K562 (cell line): ENCODE results near the gene ANKRD6. TPM values are rescaled to one million over a fixed set of nuclear protein-coding genes. Genes with fewer than 3 reads are reported as not detected.

Experiments used
- ATAC-seq: fragments of 200-7000 bp; cut with Tn5 transposase; 3 replicates; pipeline ENCODE4 v1.9.1; 2020; ENCODE audit warnings: moderate library complexity
- BruUV-seq: library from RNA; stranded (reverse); fragments of 400-500 nt; replicated peaks from 2 replicates; lab custom pipeline; 2021; lab: Mats Ljungman, UMichigan
- CTCF ChIA-PET: fragments of 300-600 bp; formaldehyde crosslinking; extraction: SDS; loops from one replicate; lab custom pipeline; 2021; ENCODE audit warnings: low intra/inter-chr PET ratio; lab: Yijun Ruan, JAX
- POLR2A ChIA-PET: fragments of 300-600, 350-650 bp; sonication (Branson Sonifier 250); formaldehyde crosslinking; extraction: SDS; loops from one replicate; lab custom pipeline; 2021; ENCODE audit warnings: antibody characterized with exemption, inconsistent platforms; lab: Yijun Ruan, JAX
- DNase-seq, 4 experiments: peaks; one replicate each; pipeline versions ENCODE4 v3.0.0 to v3.0.0-alpha.2; 2011 to 2018; ENCODE audit warnings: low spot score in 3 of 4, mixed read lengths in 3 of 4; ENCODE audit errors: extremely low read depth in 1 of 4
- FAIRE-seq: peaks from 2 replicates; lab custom pipeline; 2011; peaks lifted over from hg19 to GRCh38; lab: Jason Lieb, UNC
- H2AFZ ChIP-seq: 2 replicates; pipeline ENCODE4 v1.6.0; 2011; ENCODE audit warnings: low read depth, low read length, control low read depth, inconsistent platforms
- H3K27ac ChIP-seq: fragments of 200-600 bp; 3 replicates; pipeline ENCODE4 v1.8.0; 2011; ENCODE audit warnings: low read depth, mild to moderate bottlenecking, control low read depth, inconsistent platforms, low read length, moderate library complexity, mixed read lengths; ENCODE audit errors: extremely low read depth
- H3K27me3 ChIP-seq, 2 experiments: fragments of 300-600 bp in 1 of 2; 2 replicates in 1 of 2; 3 replicates in 1 of 2; pipeline versions ENCODE4 v1.6.0 to v1.8.0; 2011; ENCODE audit warnings: inconsistent platforms in 2 of 2, low read length in 2 of 2, mild to moderate bottlenecking in 1 of 2, mixed read lengths in 1 of 2, moderate library complexity in 1 of 2; ENCODE audit not compliant: control insufficient read depth in 2 of 2, insufficient read depth in 2 of 2
- H3K36me3 ChIP-seq: fragments of 300-600 bp; 3 replicates; pipeline ENCODE4 v1.8.0; 2011; ENCODE audit warnings: mild to moderate bottlenecking, low read length, inconsistent platforms; ENCODE audit not compliant: control insufficient read depth, insufficient read depth
- H3K4me1 ChIP-seq, 2 experiments: fragments of 200-600 bp in 1 of 2; replicated peaks in 1 of 2; 2 replicates in 1 of 2; 3 replicates in 1 of 2; pipeline versions ENCODE4 v1.5.1 to v1.8.0; 2011; ENCODE audit warnings: inconsistent platforms in 2 of 2, low read length in 2 of 2, mild to moderate bottlenecking in 1 of 2, mixed read lengths in 1 of 2, moderate library complexity in 1 of 2; ENCODE audit not compliant: control insufficient read depth in 2 of 2, insufficient read depth in 2 of 2
- H3K4me2 ChIP-seq: 2 replicates; pipeline ENCODE4 v1.6.1; 2011; ENCODE audit warnings: low read length, control low read depth, inconsistent platforms, mixed read lengths; ENCODE audit not compliant: insufficient read depth
- H3K4me3 ChIP-seq: fragments of 200-600 bp; sonication (generic), shearing (Covaris generic); 2 replicates; pipeline ENCODE4 v1.5.1; 2016; ENCODE audit warnings: control low read depth, inconsistent platforms
- H3K79me2 ChIP-seq: fragments of 200-600 bp; 3 replicates; pipeline ENCODE4 v1.8.0; 2011; ENCODE audit warnings: low read length, inconsistent platforms; ENCODE audit not compliant: control insufficient read depth, insufficient read depth
- H3K9ac ChIP-seq, 2 experiments: 2 replicates each; pipeline versions ENCODE4 v1.6.0 to v1.6.1; 2011; ENCODE audit warnings: low read depth in 2 of 2, low read length in 2 of 2, control low read depth in 1 of 2, inconsistent platforms in 1 of 2, mild to moderate bottlenecking in 1 of 2, mixed read lengths in 1 of 2; ENCODE audit not compliant: insufficient read depth in 1 of 2
- H3K9me1 ChIP-seq: one replicate; pipeline ENCODE4 v1.6.0; 2011; ENCODE audit warnings: inconsistent platforms, mild to moderate bottlenecking, low read length, moderate library complexity; ENCODE audit not compliant: control insufficient read depth, insufficient read depth
- H3K9me3 ChIP-seq: replicated peaks from 2 replicates; pipeline ENCODE4 v1.5.1; 2011; ENCODE audit warnings: low read depth, low read length, inconsistent platforms; ENCODE audit not compliant: control insufficient read depth, insufficient read depth
- H4K20me1 ChIP-seq: replicated peaks from 2 replicates; pipeline ENCODE4 v1.6.1; 2011; ENCODE audit warnings: low read length, inconsistent platforms, mixed read lengths; ENCODE audit not compliant: control insufficient read depth, insufficient read depth
- CBX3 ChIP-seq, 2 experiments: IDR thresholded peaks; 1 replicate in 1 of 2; 2 replicates in 1 of 2; pipeline ENCODE4 v1.6.1; 2012; ENCODE audit warnings: inconsistent platforms in 2 of 2, low read length in 2 of 2, borderline replicate concordance in 1 of 2, control low read depth in 1 of 2
- E2F4 ChIP-seq: sonication (generic); formaldehyde crosslinking; IDR thresholded peaks from 2 replicates; pipeline ENCODE4 v1.8.0; 2022; ENCODE audit warnings: mild to moderate bottlenecking, low read depth, missing genetic modification reagents
- HMG20B ChIP-seq: fragments of 250-450 bp; sonication (Bioruptor Pico); IDR thresholded peaks from 2 replicates; pipeline ENCODE4 v1.5.0; 2021; ENCODE audit warnings: mild to moderate bottlenecking
- HNRNPL ChIP-seq: fragments of 200-400 bp; formaldehyde crosslinking; IDR thresholded peaks from 2 replicates; pipeline ENCODE4 v1.6.1; 2017; ENCODE audit warnings: low read depth, mild to moderate bottlenecking, low read length
- NFE2 ChIP-seq: IDR thresholded peaks from 2 replicates; pipeline ENCODE4 v1.6.1; 2014; ENCODE audit warnings: antibody characterized with exemption, low read depth
- RBM15 ChIP-seq: fragments of 200-400 bp; formaldehyde crosslinking; IDR thresholded peaks from 2 replicates; pipeline ENCODE4 v1.6.1; 2018; ENCODE audit warnings: mild to moderate bottlenecking, low read length, moderate library complexity; ENCODE audit not compliant: insufficient read depth
- SREBF2 ChIP-seq: sonication (generic); formaldehyde crosslinking; IDR thresholded peaks from 2 replicates; pipeline ENCODE4 v1.4.0; 2020; ENCODE audit warnings: mild to moderate bottlenecking, missing genetic modification reagents
- ZNF239 ChIP-seq: fragments of 250-450 bp; sonication (Bioruptor Pico); IDR thresholded peaks from 2 replicates; pipeline ENCODE4 v1.4.0; 2020; ENCODE audit warnings: mild to moderate bottlenecking
- ZNF407 ChIP-seq: fragments of 450-650 bp; IDR thresholded peaks from 2 replicates; pipeline ENCODE4 v1.6.1; 2016; ENCODE audit warnings: low read depth
- WGBS: fragments of 100-300 bp; shearing (Covaris generic); methylation state at CpG from one replicate; pipeline ENCODE4 v1.1.6; 2016; ENCODE audit warnings: low coverage, mixed read lengths; ENCODE audit not compliant: insufficient coverage; ENCODE audit errors: missing lambda C conversion rate; 5-methylcytosine and 5-hydroxymethylcytosine counted together
- in situ Hi-C: fragments of 300-500 bp; cut with MboI; formaldehyde crosslinking; loops from 4 replicates; pipeline ENCODE4 v1.15.0; 2018; ENCODE audit warnings: inconsistent platforms, mixed read lengths
- intact Hi-C: fragments of 100-400 bp; cut with micrococcal nuclease; formaldehyde crosslinking; loops from 2 replicates; pipeline ENCODE4 v1.14.2; 2022
- polyA plus RNA-seq, 8 experiments: library from polyadenylated mRNA; depleted of rRNA in 4 of 8; stranded (reverse) in 5 of 8; unstranded in 3 of 8; fragments of >200 nt; fragmentation: Nextera tagmentation in 2 of 8; fragmentation: Illumina TruSeq in 1 of 8; extraction: Ambion mirVana in 2 of 8; extraction: Trizol in 1 of 8; gene quantifications; 2 replicates each; pipeline versions ENCODE4 v1.2.1 to v1.2.3, GENCODE V29; 2011 to 2014; ENCODE audit warnings: inconsistent platforms in 1 of 8, missing spikeins in 1 of 8
- total RNA-seq, 7 experiments: library from RNA; depleted of rRNA in 6 of 7; stranded (reverse); fragments of >200 nt in 6 of 7; fragmentation: Illumina TruSeq in 2 of 7; extraction: Trizol in 2 of 7; gene quantifications; 2 replicates each; pipeline versions ENCODE4 v1.2.1 to v1.2.3, GENCODE V29; 2011 to 2021; ENCODE audit warnings: low replicate concordance in 1 of 7

The ANKRD6 gene
- total and polyA plus RNA-seq, 9 of the 15 experiments (the other 6 are each of a cell fraction or from before 2014, with no cell fraction given): 0.04 to 0.22 (median 0.08) TPM; not detected in 4

- H3K4me1 ChIP-seq: no peaks in the 10 kb centered on the region
- TF ChIP-seq NFE2: no peak
- TF ChIP-seq CBX3 (IDR thresholded peaks at IDR 0.05; ENCODE audit: borderline replicate concordance in 1 of 2, low read length in 2 of 2): no peak
- no peak for TF ChIP-seq SREBF2 (CRISPR knock-in tag)
- no peak for TF ChIP-seq ZNF239 (CRISPR knock-in tag)
- TF ChIP-seq RBM15: no peak
- TF ChIP-seq HMG20B (CRISPR knock-in tag): no peak
- no peak for TF ChIP-seq E2F4 (CRISPR knock-in tag)
- TF ChIP-seq ZNF407: no peak
- TF ChIP-seq HNRNPL: no peak
- H3K4me2 ChIP-seq: no peak overlapping the region
- DNase-seq (no peak), ATAC-seq (no peak), FAIRE-seq (no peak)
- H3K4me3 ChIP-seq: no peak overlapping the region
- no TSS peak for BruUV-seq
- POLR2A ChIA-PET: interaction anchor here (0.6 to 4.2 kb wide), 2 partner anchors 11 to 35 kb away, joined by 3 to 15 read pairs; partner anchors contain the start of gene LYRM2
- H3K9me1 ChIP-seq: no peaks in the 10 kb centered on the region
- H3K27me3 ChIP-seq: no peaks in the 10 kb centered on the region
- CTCF ChIA-PET: no interaction called here
- peaks cover 93% of the 10 kb centered on the region for H3K36me3 ChIP-seq
- intact Hi-C loops (no loop called here), in situ Hi-C loops (no loop called here)
- no peaks in the 10 kb centered on the region for H3K79me2 ChIP-seq
- H2AFZ ChIP-seq: no peak overlapping the region
- no peak overlapping the region for H3K27ac ChIP-seq
- H3K9me3 ChIP-seq: no peaks in the 10 kb centered on the region
- H4K20me1 ChIP-seq: no peaks in the 10 kb centered on the region; the same call in 1 of the 2 replicates
- 100% methylated on average over 1 of the region's 1 CpG for WGBS
- no peak overlapping the region for H3K9ac ChIP-seq
Measured at GRCh38 chr6:89649682-89650081, 216.7 kb downstream of the ANKRD6 start.
